HFF-Myc (cell line): ENCODE results near the gene GLRA3.

Experiments used
- DNase-seq: peaks from one replicate; pipeline ENCODE4 v3.0.0-alpha.2; 2011; ENCODE audit warnings: low read depth; ENCODE audit errors: extremely low read depth
- H3K4me3 ChIP-seq: replicated peaks from 2 replicates; pipeline ENCODE4 v1.5.1; 2011; ENCODE audit warnings: low read depth, mild to moderate bottlenecking, control low read depth, low read length
- TF ChIP-seq, protein P1 (sequence below): IDR thresholded peaks from 2 replicates; pipeline ENCODE4 v1.5.1; 2012; ENCODE audit warnings: mild to moderate bottlenecking, low read depth, low read length, control low read depth; ENCODE audit errors: missing control alignments

GLRA3 gene

DNA sequence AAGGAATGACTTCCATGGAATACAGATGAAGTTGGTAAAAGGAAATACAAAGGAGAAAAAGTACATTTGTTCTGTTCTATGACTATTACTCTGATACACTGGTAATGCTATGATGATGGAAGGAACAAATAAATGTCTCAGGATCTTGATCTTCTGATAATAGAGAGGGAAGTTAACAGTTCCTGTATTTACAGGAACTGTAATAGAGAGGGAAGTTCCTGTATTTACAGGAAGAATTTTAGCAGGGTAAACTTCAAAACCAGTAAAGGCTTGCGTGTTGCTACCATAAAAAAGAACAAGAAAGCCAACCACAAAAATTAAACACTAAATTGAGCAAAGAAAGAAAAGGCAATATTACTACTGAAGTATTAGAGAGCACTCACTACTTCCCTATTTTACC lies 215.1 kb downstream of the GLRA3 start:
- H3K4me3 ChIP-seq: no peak overlapping the region
- TF ChIP-seq, protein P1, sequence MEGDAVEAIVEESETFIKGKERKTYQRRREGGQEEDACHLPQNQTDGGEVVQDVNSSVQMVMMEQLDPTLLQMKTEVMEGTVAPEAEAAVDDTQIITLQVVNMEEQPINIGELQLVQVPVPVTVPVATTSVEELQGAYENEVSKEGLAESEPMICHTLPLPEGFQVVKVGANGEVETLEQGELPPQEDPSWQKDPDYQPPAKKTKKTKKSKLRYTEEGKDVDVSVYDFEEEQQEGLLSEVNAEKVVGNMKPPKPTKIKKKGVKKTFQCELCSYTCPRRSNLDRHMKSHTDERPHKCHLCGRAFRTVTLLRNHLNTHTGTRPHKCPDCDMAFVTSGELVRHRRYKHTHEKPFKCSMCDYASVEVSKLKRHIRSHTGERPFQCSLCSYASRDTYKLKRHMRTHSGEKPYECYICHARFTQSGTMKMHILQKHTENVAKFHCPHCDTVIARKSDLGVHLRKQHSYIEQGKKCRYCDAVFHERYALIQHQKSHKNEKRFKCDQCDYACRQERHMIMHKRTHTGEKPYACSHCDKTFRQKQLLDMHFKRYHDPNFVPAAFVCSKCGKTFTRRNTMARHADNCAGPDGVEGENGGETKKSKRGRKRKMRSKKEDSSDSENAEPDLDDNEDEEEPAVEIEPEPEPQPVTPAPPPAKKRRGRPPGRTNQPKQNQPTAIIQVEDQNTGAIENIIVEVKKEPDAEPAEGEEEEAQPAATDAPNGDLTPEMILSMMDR: no peak
- DNase-seq: no peak

DNA sequence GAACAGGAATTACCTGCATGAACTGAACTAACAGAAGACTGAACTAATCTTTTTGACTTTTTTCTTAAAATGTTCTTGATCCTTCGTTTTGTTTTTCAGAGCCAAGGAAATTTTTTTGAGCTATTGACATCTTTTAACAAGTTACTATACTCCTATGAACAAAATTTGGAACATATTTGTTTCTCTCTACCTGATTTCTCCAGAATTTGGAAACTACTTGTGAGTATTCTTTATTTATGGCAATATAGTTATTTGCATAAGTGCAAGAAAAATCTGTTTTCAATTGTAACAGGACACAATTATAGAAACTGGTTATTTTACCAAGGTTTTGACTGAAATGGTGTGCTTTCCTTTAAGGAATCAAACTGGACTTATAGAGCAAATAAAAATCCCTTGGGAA lies 217.3 kb downstream of the GLRA3 start:
- TF ChIP-seq, protein P1: no peak
- no peak for DNase-seq
- no peak overlapping the region for H3K4me3 ChIP-seq

DNA sequence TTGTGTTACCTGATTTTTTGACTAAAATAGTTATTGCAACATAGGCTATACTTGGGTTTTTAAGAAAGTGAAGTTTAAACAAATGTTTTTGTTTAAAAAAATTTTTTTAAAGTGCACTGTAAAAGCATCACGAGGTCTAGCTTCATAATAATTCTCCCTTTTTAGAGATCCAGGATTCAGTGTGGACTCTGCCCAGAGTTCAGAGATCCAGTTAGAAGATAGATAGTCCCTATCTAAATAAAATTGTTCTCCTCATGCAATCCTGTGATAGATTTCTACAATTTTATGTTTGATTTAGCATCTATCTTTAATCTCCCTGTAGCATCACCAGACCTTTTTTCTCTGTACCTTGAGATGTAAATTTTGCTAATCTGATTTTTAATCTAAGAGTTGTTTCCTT lies 221.3 kb downstream of the GLRA3 start:
- DNase-seq: no peak
- no peak overlapping the region for H3K4me3 ChIP-seq
- TF ChIP-seq, protein P1: no peak

DNA sequence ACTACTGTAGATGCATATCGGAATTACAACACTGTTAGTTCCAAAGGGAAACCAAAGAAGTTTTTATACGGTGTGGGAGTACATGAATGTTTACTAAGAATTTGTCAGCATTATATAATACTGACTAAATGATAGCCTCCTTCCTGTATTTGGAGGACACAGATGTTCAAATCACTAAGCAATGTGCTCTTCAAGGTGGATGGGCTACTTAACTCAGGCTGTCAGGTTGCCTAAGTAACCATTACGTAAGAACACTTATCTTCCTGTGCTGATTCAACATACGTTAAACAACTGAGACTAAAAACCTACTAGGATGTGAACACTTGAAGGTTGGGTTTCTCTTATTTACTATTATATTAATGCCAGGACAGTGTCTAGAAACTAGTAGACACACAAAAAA lies 224.8 kb downstream of the GLRA3 start:
- TF ChIP-seq, protein P1: no peak
- H3K4me3 ChIP-seq: no peak overlapping the region
- DNase-seq: peak; percentile 27

DNA sequence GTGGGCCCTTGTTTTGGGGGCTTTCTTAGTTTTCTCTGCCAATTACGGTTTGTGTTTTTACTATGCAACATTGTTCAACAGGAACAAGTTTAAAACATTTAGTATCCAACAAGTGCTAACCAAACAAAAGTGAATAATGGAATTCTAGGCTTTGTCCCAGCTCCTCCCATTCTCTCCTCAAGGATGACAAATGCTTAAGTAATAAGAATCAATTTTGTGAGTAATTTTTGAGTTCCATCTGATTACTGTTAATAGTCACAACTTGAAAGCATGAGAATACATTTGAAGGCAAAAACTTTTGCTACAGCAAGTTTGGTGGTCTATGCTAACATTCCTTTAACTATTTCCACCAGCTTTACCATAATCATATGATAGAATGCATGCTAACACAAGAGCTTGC lies 228.7 kb downstream of the GLRA3 start:
- TF ChIP-seq, protein P1: no peak
- no peak overlapping the region for H3K4me3 ChIP-seq
- no peak for DNase-seq

DNA sequence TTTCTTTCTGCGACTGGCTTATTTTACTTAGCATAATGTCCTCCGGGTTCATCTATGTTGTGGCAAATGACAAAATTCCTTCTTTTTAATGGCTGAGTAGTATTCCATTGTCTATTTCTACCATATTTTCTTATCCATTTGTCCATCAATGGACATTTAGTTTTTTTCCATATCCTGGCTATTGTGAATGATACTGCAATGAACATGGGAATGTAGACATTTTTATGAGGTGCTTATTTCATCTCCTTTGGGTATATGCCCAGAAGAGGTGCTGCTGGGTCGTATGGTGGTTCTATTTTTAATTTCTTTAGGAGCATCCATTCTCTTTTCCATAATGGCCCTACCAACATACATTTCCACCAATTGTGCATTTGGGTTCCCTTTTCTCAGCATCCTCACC lies 230.2 kb downstream of the GLRA3 start:
- no peak overlapping the region for H3K4me3 ChIP-seq
- TF ChIP-seq, protein P1: no peak
- DNase-seq: no peak

DNA sequence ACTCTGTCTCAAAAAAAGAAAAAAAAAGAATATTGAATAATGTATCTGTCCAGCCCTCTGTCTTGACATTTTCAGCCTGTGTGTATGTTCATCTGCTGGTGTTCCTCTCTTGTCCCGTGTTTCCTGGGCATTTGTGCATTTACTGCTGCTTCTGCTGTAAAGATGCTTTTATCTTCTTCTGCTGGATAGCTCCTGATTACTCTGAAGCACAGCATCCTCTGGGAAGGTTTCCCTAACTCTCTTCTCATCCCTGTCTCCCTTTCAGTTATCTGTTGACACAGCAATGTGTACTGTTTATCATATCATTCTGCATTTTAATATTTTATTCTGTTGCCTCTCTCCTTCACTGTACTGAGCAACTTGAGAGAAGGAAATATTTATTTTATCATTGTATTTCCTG lies 232.5 kb downstream of the GLRA3 start:
- H3K4me3 ChIP-seq: no peak overlapping the region
- no peak for DNase-seq
- TF ChIP-seq, protein P1: no peak
